DND-41 (cell line): Measurements from ENCODE around the gene SNX1.
"Not testable (repeated sequence)": the region's sequence is repeated elsewhere in the genome, so short reads cannot be mapped to it uniquely, and the experiment has no call there.

Experiments used
- CTCF ChIP-seq: IDR thresholded peaks from 2 replicates; pipeline ENCODE4 v1.5.1; 2012; ENCODE audit warnings: borderline replicate concordance, low read length, moderate library complexity, mild to moderate bottlenecking; ENCODE audit not compliant: poor library complexity, severe bottlenecking; ENCODE audit errors: extremely low read depth
- EZH2 ChIP-seq: IDR thresholded peaks from 3 replicates; pipeline ENCODE4 v1.6.1; 2012; ENCODE audit warnings: borderline replicate concordance, low read depth, mild to moderate bottlenecking, moderate library complexity, low read length, inconsistent platforms; ENCODE audit not compliant: severe bottlenecking

DNA sequence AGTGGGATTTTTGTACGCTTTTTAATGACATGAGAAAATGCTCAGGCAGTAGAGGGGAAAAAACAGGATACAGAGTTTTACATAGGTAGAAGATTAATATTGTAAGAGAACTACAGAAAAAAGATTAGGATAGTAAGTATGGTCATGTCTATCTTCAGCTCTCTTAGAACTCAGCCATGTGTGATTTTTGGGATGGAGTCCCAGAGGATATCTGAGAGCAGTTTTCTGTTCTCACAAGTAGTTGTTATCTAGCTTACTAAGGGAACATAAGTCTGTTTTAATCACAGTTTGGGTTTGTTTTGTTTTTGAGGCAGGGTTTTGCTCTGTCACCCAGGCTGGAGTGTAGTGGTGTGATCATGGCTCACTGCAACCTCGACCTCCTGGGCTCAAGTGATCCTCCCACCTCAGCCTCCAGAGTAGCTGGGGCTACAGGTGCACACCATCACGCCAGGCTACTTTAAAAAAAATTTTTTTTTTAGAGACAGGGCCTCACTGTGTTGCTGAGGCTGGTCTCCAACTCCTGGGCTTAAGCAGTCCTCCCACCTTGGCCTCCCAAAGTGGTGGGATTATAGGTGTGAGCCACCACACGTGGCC, 14.4 kb downstream of the SNX1 start:
- TF ChIP-seq CTCF, EZH2: not testable (repeated sequence)
